IPS-20b (cell line): ENCODE results near the gene NXF3.
"Not testable (repeated sequence)": the region's sequence is repeated elsewhere in the genome, so short reads cannot be mapped to it uniquely, and the experiment has no call there.

ENCODE experiments used
- H3K27ac ChIP-seq: one replicate; pipeline ENCODE4 v1.5.1; 2013; ENCODE audit warnings: low read length
- H3K27me3 ChIP-seq: 2 replicates; pipeline ENCODE4 v1.6.1; 2013; ENCODE audit warnings: mild to moderate bottlenecking, low read length, inconsistent platforms; ENCODE audit not compliant: insufficient read depth
- H3K36me3 ChIP-seq: 2 replicates; pipeline ENCODE4 v1.6.1; 2013; ENCODE audit warnings: low read depth, mild to moderate bottlenecking, inconsistent platforms, low read length, moderate library complexity; ENCODE audit not compliant: insufficient read depth
- H3K4me1 ChIP-seq: 2 replicates; pipeline ENCODE4 v1.6.1; 2013; ENCODE audit warnings: mild to moderate bottlenecking, control low read depth, inconsistent platforms, low read length, moderate library complexity; ENCODE audit not compliant: insufficient read depth
- H3K4me3 ChIP-seq: 2 replicates; pipeline ENCODE4 v1.5.1; 2013; ENCODE audit warnings: mild to moderate bottlenecking, low read length, inconsistent platforms
- H3K9ac ChIP-seq: 2 replicates; pipeline ENCODE4 v1.6.1; 2013; ENCODE audit warnings: low read depth, mild to moderate bottlenecking, inconsistent platforms, low read length, moderate library complexity
- H3K9me3 ChIP-seq: 2 replicates; pipeline ENCODE4 v1.6.1; 2013; ENCODE audit warnings: mild to moderate bottlenecking, low read depth, low read length, inconsistent platforms; ENCODE audit not compliant: insufficient read depth

The NXF3 gene

DNA sequence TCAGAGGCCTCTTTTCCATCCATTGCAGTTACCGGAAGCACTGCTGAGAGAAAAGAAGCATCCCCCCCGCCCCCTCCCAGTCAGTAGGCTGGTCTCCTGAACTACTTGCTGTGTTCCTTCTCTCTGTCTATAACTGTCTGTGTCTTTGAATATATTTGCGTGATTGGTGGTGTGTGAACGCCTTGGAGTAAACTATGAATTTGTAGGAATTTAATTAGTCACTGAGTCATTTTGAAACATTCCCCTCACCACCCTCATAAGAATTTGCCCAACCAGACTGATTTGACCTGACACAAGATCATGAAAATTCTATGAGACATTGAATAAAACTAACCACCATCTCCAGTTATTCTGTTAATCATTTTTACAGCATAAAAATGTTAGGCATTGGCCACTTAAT is 6.7 kb upstream of the NXF3 start:
- Histone ChIP-seq H3K4me1 (no peaks in the 10 kb centered on the region), H3K9me3 (no peaks in the 10 kb centered on the region), H3K27me3 (no peaks in the 10 kb centered on the region), H3K27ac (no peak overlapping the region), H3K4me3 (no peak overlapping the region), H3K36me3 (no peaks in the 10 kb centered on the region), H3K9ac (no peak overlapping the region)

DNA sequence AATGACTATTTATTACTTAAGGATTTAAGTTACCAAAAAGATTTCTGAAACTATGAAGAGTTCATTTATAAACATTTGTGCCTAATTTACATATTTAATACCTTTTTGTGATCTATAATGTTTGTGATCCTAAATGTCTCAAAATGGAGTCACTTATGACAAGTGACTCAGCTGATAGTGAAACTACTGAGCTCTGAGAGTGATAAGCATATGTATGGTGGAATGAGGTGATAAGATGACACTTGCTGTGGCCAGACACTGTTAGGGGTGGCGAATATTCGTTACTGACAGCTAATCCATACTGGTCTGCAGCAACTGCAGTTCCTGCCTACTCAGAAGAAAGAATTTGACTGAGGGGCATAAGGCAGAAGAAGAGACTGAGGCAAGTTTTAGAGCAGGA is 5.5 kb upstream of the NXF3 start:
- no peak overlapping the region for H3K27ac ChIP-seq
- no peak overlapping the region for H3K4me3 ChIP-seq
- H3K9ac ChIP-seq: no peak overlapping the region
- no peaks in the 10 kb centered on the region for H3K9me3 ChIP-seq
- H3K27me3 ChIP-seq: no peaks in the 10 kb centered on the region
- no peaks in the 10 kb centered on the region for H3K4me1 ChIP-seq
- H3K36me3 ChIP-seq: no peaks in the 10 kb centered on the region

DNA sequence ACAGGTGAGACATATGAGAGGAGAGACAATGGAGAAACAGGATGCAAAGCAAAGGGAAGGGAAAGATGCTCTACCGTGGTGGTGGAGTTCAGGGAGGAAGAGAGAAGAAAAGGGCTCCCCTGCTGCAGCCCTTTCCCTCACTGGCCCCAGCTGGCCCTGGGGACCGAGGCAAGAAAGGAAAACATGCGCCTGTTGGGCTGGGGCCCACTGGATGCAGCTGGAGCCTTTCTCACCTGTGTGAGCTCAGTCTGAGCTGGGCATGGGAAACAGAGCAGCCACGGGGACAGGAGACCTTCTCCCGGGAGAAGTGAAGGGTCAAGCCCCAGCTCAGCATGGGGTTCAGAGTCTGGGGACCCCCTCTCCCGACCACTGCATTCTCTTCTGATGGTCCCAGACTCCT is 11.9 kb downstream of the NXF3 start:
- Histone ChIP-seq H3K4me1 (no peaks in the 10 kb centered on the region), H3K4me3 (no peak overlapping the region), H3K27me3 (no peaks in the 10 kb centered on the region), H3K9me3 (no peaks in the 10 kb centered on the region), H3K9ac (no peak overlapping the region), H3K27ac (no peak overlapping the region), H3K36me3 (no peaks in the 10 kb centered on the region)

- H3K36me3 ChIP-seq: no peaks in the 10 kb centered on the region
- H3K9ac ChIP-seq: no peak overlapping the region
- no peaks in the 10 kb centered on the region for H3K27me3 ChIP-seq
- no peaks in the 10 kb centered on the region for H3K4me1 ChIP-seq
- H3K9me3 ChIP-seq: no peaks in the 10 kb centered on the region
- no peak overlapping the region for H3K27ac ChIP-seq
- H3K4me3 ChIP-seq: no peak overlapping the region
Measured at GRCh38 chrX:103073467-103073866, 19.5 kb downstream of the NXF3 start.

DNA sequence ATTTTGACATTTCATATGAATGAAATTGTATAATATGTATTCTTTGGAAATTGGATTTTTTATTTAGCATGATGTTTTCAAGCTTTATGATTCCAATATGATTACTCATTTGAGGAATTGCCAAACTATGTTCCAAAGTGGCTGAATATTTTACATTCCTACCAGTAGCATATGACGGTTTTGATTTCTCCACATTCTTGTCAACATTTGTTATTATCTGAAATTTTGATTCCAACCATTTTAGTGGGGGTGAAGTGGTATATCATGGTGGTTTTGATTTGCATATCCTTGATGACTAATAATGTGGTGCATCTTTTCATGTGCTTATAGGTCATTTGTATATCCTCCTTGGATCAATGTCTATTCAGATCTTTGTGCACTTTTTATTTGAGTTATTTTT is 26.3 kb downstream of the NXF3 start:
- no peaks in the 10 kb centered on the region for H3K9me3 ChIP-seq
- H3K4me3 ChIP-seq: no peak overlapping the region
- H3K27me3 ChIP-seq: no peaks in the 10 kb centered on the region
- H3K4me1 ChIP-seq: no peaks in the 10 kb centered on the region
- no peak overlapping the region for H3K9ac ChIP-seq
- H3K36me3 ChIP-seq: peaks cover 11% of the 10 kb centered on the region
- no peak overlapping the region for H3K27ac ChIP-seq

GRCh38 chrX:103063918-103064434 is 29.0 kb downstream of the NXF3 start, which contains the start of gene BEX1:
Gene BEX1 (minus strand): TSS chrX:103064171. CDS start chrX:103063274, 897 bp downstream.
- Histone ChIP-seq H3K9ac (peak within 1 kb of the TSS; percentile 82; the same call in 1 of the 2 replicates), H3K27ac (no peak within 1 kb of the TSS), H3K9me3 (no peaks in the 10 kb centered on the region), H3K36me3 (peaks cover 11% of the 10 kb centered on the region), H3K27me3 (no peaks in the 10 kb centered on the region), H3K4me1 (no peaks in the 10 kb centered on the region), H3K4me3 (peak within 1 kb of the TSS; percentile 72)

- Histone ChIP-seq H3K4me3 (peak overlapping the region; percentile 72), H3K27ac (no peak overlapping the region), H3K27me3 (no peaks in the 10 kb centered on the region), H3K4me1 (no peaks in the 10 kb centered on the region), H3K9me3 (no peaks in the 10 kb centered on the region), H3K36me3 (peaks cover 11% of the 10 kb centered on the region), H3K9ac (peak overlapping the region; percentile 82; the same call in 1 of the 2 replicates)
Measured at GRCh38 chrX:103063191-103063845, 29.6 kb downstream of the NXF3 start.

- H3K27me3 ChIP-seq: no peaks in the 10 kb centered on the region
- no peak overlapping the region for H3K27ac ChIP-seq
Measured at GRCh38 chrX:103061486-103061885, 31.5 kb downstream of the NXF3 start.

DNA sequence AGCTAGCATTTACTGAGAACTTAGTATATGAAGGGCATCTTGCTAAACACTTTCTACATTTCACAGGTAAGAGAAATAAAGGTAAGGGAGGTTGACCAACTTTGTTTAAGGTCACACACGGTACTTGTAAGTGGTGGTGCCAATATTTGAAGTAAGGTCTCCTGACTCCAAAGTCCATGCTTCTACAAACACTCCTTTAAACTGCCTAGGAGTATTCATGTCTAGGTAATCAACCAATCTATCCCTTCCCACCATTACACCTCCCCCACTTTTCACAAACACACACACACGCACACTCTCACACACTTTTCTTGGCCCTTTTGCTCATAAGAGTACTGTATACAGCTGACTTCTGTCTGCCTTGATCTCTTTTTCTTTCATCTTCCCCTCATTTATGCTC is 36.0 kb downstream of the NXF3 start:
- no peak overlapping the region for H3K27ac ChIP-seq
- no peaks in the 10 kb centered on the region for H3K27me3 ChIP-seq
- no peak overlapping the region for H3K9ac ChIP-seq
- H3K4me3 ChIP-seq: no peak overlapping the region
- H3K4me1 ChIP-seq: no peaks in the 10 kb centered on the region
- peaks cover 1% of the 10 kb centered on the region; the same call in 1 of the 2 replicates for H3K36me3 ChIP-seq
- no peaks in the 10 kb centered on the region for H3K9me3 ChIP-seq

More at GRCh38 chrX:103061486-103061885, 31.5 kb downstream of the NXF3 start:
- Histone ChIP-seq H3K36me3 (peaks cover 11% of the 10 kb centered on the region), H3K4me1 (no peaks in the 10 kb centered on the region), H3K4me3 (no peak overlapping the region), H3K9ac (no peak overlapping the region), H3K9me3 (no peaks in the 10 kb centered on the region)

GRCh38 chrX:103052625-103053024 is 40.3 kb downstream of the NXF3 start:
- Histone ChIP-seq H3K4me3 (no peak overlapping the region), H3K36me3 (no peaks in the 10 kb centered on the region), H3K4me1 (no peaks in the 10 kb centered on the region), H3K27ac (no peak overlapping the region), H3K27me3 (no peaks in the 10 kb centered on the region), H3K9me3 (no peaks in the 10 kb centered on the region), H3K9ac (no peak overlapping the region)

GRCh38 chrX:103051260-103051789 is 41.6 kb downstream of the NXF3 start:
- Histone ChIP-seq H3K9me3 (no peaks in the 10 kb centered on the region), H3K36me3 (no peaks in the 10 kb centered on the region), H3K9ac (no peak overlapping the region), H3K27ac (no peak overlapping the region), H3K4me1 (no peaks in the 10 kb centered on the region), H3K27me3 (no peaks in the 10 kb centered on the region), H3K4me3 (peak overlapping the region; percentile 42; the same call in 1 of the 2 replicates)

DNA sequence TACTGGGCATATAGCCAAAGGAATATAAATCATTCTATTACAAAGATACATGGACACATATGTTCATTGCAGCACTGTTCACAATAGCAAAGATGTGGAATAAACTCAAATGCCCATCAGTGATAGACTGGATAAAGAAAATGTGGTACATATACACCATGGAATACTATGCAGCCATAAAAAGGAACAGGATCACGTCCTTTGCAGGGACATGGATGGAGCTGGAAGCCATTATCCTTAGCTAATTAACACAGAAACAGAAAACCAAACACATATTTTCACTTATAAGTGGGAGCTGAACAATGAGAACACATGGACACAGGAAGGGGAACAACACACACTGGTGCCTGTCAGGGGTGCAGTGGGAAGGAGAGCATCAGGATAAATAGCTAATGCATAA is 59.6 kb downstream of the NXF3 start:
- H3K27me3 ChIP-seq, H3K4me3 ChIP-seq, H3K9ac ChIP-seq, H3K9me3 ChIP-seq, H3K36me3 ChIP-seq, H3K27ac ChIP-seq, H3K4me1 ChIP-seq: not testable (repeated sequence)
